A673 (cell line): ENCODE results near the gene KIAA0753. TPM values are rescaled to one million over a fixed set of nuclear protein-coding genes. Genes with fewer than 3 reads are reported as not detected.

Source experiments
- BruUV-seq: library from RNA; stranded (reverse); fragments of 400-500 nt; replicated peaks from 2 replicates; lab custom pipeline; 2021; lab: Mats Ljungman, UMichigan
- CTCF ChIA-PET: fragments of 300-600 bp; sonication (Branson Sonifier 250); formaldehyde crosslinking; loops from one replicate; lab custom pipeline; 2022; ENCODE audit warnings: antibody characterized with exemption; lab: Charles Lee
- POLR2A ChIA-PET: fragments of 300-600 bp; sonication (Branson Sonifier 250); formaldehyde crosslinking; loops from one replicate; lab custom pipeline; 2022; ENCODE audit warnings: antibody characterized with exemption; ENCODE audit not compliant: low non-redundant PET; lab: Charles Lee
- DNase-seq: peaks from one replicate; pipeline ENCODE4 v3.0.0-alpha.2; 2015; ENCODE audit warnings: low spot score
- H3K27ac ChIP-seq: fragments of 200-600 bp; sonication (generic); 2 replicates; pipeline ENCODE4 v1.5.1; 2016; ENCODE audit warnings: mixed run types, low read depth, mild to moderate bottlenecking, mixed read lengths, antibody characterized with exemption, low read length; ENCODE audit not compliant: poor library complexity, severe bottlenecking
- H3K27me3 ChIP-seq: fragments of 200-600 bp; sonication (generic); replicated peaks from 2 replicates; pipeline ENCODE4 v1.6.1; 2017; ENCODE audit warnings: mixed run types, low read depth, mild to moderate bottlenecking, mixed read lengths, antibody characterized with exemption, low read length; ENCODE audit not compliant: insufficient read depth, poor library complexity
- H3K36me3 ChIP-seq: fragments of 200-600 bp; sonication (generic); 2 replicates; pipeline ENCODE4 v1.6.1; 2016; ENCODE audit warnings: mixed run types, mild to moderate bottlenecking, mixed read lengths, antibody characterized with exemption, low read length; ENCODE audit not compliant: insufficient read depth, poor library complexity, severe bottlenecking
- H3K4me1 ChIP-seq: fragments of 200-600 bp; sonication (generic); 2 replicates; pipeline ENCODE4 v1.6.1; 2017; ENCODE audit warnings: mixed run types, mild to moderate bottlenecking, mixed read lengths, antibody characterized with exemption, low read length; ENCODE audit not compliant: insufficient read depth, poor library complexity, severe bottlenecking
- H3K4me3 ChIP-seq: fragments of 200-600 bp; sonication (generic); 2 replicates; pipeline ENCODE4 v1.5.1; 2016; ENCODE audit warnings: low read depth, mixed run types, mild to moderate bottlenecking, mixed read lengths, low read length; ENCODE audit not compliant: poor library complexity, severe bottlenecking
- H3K9me3 ChIP-seq: fragments of 200-600 bp; sonication (generic); 2 replicates; pipeline ENCODE4 v1.6.1; 2016; ENCODE audit warnings: mixed run types, low read depth, mild to moderate bottlenecking, mixed read lengths, antibody characterized with exemption, low read length; ENCODE audit not compliant: poor library complexity, severe bottlenecking
- EZH2 ChIP-seq: fragments of 200-600 bp; sonication (generic); IDR thresholded peaks from 2 replicates; pipeline ENCODE4 v1.6.1; 2017; ENCODE audit warnings: borderline replicate concordance, low read depth, mild to moderate bottlenecking, mixed read lengths, antibody characterized with exemption, low read length; ENCODE audit not compliant: poor library complexity, severe bottlenecking
- intact Hi-C: fragments of 100-400 bp; cut with micrococcal nuclease; formaldehyde crosslinking; loops from one replicate; pipeline ENCODE4 v1.10.0; 2022; ENCODE audit not compliant: unreplicated experiment
- total RNA-seq: library from RNA; stranded (reverse); gene quantifications from 2 replicates; pipeline ENCODE4 v1.2.3, GENCODE V29; 2021
- TF ChIP-seq, protein P1 (sequence below): fragments of 300-800, 200-600 bp; sonication (generic); conservative IDR thresholded peaks from 2 replicates; pipeline ENCODE4 v1.5.1; 2017; ENCODE audit warnings: low read depth, mild to moderate bottlenecking, antibody characterized with exemption, low read length, moderate library complexity, mixed read lengths

Gene KIAA0753
- total RNA-seq, 1 experiment from 2014 or later = 41.2 TPM

DNA sequence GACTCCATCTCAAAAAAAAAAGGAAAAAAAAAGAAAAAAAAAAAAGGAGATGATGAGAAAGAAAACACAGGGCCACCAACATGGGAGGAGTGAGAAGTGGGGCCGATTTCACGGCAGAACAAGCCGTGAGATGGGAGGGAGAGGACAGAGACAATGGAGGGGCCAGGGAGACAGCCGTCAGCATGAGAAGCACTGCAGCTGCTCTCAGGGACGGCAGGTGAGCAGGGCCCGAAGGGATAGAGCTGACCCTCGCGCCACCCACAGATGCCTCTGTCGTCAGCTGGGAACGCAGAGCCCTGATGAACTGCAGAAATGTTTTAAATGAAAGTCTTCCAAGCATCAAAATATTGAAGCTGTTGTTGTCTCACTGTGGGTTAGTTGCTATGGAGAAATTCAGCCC, 104.5 kb downstream of the KIAA0753 start:
- H3K27ac ChIP-seq = no peak overlapping the region
- H3K27me3 ChIP-seq = no peaks in the 10 kb centered on the region
- H3K9me3 ChIP-seq = no peaks in the 10 kb centered on the region
- POLR2A ChIA-PET = no interaction called here
- CTCF ChIA-PET = interaction anchor here (0.7 kb wide), 2 partner anchors 28 to 63 kb away, joined by 3 to 12 read pairs; no protein-coding TSS in a partner anchor
- no peaks in the 10 kb centered on the region for H3K36me3 ChIP-seq
- intact Hi-C loops = no loop called here
- TF ChIP-seq, protein P1, sequence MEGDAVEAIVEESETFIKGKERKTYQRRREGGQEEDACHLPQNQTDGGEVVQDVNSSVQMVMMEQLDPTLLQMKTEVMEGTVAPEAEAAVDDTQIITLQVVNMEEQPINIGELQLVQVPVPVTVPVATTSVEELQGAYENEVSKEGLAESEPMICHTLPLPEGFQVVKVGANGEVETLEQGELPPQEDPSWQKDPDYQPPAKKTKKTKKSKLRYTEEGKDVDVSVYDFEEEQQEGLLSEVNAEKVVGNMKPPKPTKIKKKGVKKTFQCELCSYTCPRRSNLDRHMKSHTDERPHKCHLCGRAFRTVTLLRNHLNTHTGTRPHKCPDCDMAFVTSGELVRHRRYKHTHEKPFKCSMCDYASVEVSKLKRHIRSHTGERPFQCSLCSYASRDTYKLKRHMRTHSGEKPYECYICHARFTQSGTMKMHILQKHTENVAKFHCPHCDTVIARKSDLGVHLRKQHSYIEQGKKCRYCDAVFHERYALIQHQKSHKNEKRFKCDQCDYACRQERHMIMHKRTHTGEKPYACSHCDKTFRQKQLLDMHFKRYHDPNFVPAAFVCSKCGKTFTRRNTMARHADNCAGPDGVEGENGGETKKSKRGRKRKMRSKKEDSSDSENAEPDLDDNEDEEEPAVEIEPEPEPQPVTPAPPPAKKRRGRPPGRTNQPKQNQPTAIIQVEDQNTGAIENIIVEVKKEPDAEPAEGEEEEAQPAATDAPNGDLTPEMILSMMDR = no peak
- no TSS peak for BruUV-seq
- no peak overlapping the region for H3K4me3 ChIP-seq
- DNase-seq = no peak
- H3K4me1 ChIP-seq = no peaks in the 10 kb centered on the region

DNA sequence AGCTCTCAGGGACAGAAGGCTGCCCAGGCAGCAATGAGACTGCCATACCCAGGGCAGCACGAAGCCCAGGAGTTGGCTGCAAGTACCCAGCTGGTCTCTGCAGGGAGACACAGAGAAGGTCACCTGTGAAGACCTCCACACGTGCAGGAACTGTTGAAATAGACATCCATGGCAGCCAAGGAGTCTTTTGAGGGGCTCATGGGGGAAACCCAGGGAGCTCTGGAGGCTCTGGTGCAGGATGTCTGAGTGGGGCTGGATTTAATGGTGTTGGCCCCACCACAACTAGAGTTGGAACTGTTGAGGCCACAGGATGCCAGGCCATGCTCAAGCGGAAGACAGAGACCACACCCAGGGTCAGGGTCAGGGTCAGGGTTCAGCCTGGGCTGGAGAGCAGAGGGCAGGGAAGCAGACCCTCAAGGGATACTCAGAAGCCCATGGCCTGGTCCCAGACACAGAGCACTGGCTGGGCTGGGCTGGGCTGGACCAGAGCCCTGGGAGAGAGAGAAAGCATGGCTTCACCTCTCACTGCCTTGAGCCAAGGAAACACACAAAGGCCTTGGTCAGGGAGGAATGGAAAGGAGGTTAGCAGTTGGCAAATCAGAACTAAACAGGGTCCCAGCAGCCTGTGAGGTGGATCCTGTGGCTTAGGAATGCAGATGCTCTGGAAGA, 105.5 kb downstream of the KIAA0753 start:
- Histone ChIP-seq H3K4me1 (no peaks in the 10 kb centered on the region), H3K9me3 (no peaks in the 10 kb centered on the region), H3K36me3 (no peaks in the 10 kb centered on the region), H3K27me3 (no peaks in the 10 kb centered on the region), H3K27ac (no peak overlapping the region), H3K4me3 (no peak overlapping the region)
- no TSS peak for BruUV-seq
- TF ChIP-seq EZH2 = no peak
- TF ChIP-seq, protein P1 = no peak
- no peak for DNase-seq
- intact Hi-C loops = no loop called here
- CTCF ChIA-PET = interaction anchor here (0.7 kb wide), 1 partner anchor 62 kb away, joined by 12 read pairs; no protein-coding TSS in a partner anchor
- POLR2A ChIA-PET = no interaction called here

DNA sequence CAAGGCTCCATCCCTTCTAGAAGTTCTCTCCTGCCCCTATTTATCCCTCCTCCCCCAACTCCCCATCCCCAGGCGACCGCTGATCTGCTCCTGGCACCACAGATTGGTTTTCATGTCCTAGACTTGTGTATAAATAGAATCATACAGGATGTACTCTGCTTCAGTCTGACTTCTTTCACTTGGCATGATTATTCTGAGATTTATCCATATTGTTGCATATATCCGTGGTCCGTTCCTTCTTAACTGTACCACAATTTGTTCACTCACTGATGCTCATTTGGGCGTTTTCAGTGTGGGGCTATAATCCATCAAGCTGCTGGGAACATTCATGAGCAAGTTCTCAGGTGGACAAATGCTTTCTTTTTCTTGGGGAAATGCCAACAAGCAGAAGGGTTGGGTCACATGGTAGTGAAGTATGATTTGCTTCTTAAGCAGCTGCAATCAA, 108.0 kb downstream of the KIAA0753 start:
- intact Hi-C loops = no loop called here
- Histone ChIP-seq H3K4me3 (no peak overlapping the region), H3K27me3 (no peaks in the 10 kb centered on the region), H3K27ac (no peak overlapping the region), H3K9me3 (no peaks in the 10 kb centered on the region), H3K4me1 (no peaks in the 10 kb centered on the region), H3K36me3 (no peaks in the 10 kb centered on the region)
- TF ChIP-seq, protein P1 = no peak
- no peak for TF ChIP-seq EZH2
- ChIA-PET CTCF (no interaction called here), POLR2A (interaction anchor here (0.7 kb wide), 1 partner anchor 1674 kb away, joined by 3 read pairs; no protein-coding TSS in a partner anchor)
- DNase-seq = no peak
- BruUV-seq = no TSS peak
